Esophagus muscularis mucosa (tissue), 4 donors: Measurements from ENCODE around the gene FLCN.

Experiments used
- EP300 ChIP-seq: sonication (generic); formaldehyde crosslinking; IDR thresholded peaks from one replicate; pipeline ENCODE4 v1.6.1; 2017; ENCODE audit warnings: antibody characterized with exemption
- POLR2A ChIP-seq: fragments of 450-650 bp; IDR thresholded peaks from one replicate; pipeline ENCODE4 v1.6.1; 2017; ENCODE audit warnings: antibody characterized with exemption, moderate library complexity, mild to moderate bottlenecking, low read depth
- POLR2AphosphoS5 ChIP-seq, 2 donors: sonication (generic); formaldehyde crosslinking; IDR thresholded peaks; one replicate each; pipeline ENCODE4 v1.6.1; 2017; ENCODE audit warnings: antibody characterized with exemption in 2 of 2
- TF ChIP-seq, protein P1 (sequence below), 3 experiments: fragments of 200-600 bp in 2 of 3; fragments of 450-650 bp in 1 of 3; sonication (generic) in 2 of 3; IDR thresholded peaks; one replicate each; pipeline ENCODE4 v1.5.1; 2017 to 2019; ENCODE audit warnings: antibody characterized with exemption in 3 of 3, mild to moderate bottlenecking in 2 of 3, moderate library complexity in 1 of 3

DNA sequence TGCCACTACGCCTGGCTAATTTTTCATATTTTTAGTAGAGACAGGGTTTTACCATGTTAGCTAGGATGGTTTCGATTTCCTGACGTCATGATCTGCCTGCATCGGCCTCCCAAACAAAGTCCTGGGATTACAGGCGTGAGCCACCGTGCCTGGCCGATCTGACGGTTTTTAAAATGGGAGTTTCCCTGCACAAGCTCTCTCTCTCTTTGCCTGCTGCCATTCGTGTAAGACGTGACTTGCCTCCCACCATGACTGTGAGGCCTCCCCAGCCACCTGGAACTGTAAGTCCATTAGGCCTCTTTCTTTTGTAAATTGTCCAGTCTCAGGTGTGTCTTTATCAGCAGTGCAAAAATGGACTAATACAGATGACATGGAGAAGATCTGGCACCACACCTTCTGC is 4.7 kb upstream of the FLCN start:
- TF ChIP-seq, protein P1, sequence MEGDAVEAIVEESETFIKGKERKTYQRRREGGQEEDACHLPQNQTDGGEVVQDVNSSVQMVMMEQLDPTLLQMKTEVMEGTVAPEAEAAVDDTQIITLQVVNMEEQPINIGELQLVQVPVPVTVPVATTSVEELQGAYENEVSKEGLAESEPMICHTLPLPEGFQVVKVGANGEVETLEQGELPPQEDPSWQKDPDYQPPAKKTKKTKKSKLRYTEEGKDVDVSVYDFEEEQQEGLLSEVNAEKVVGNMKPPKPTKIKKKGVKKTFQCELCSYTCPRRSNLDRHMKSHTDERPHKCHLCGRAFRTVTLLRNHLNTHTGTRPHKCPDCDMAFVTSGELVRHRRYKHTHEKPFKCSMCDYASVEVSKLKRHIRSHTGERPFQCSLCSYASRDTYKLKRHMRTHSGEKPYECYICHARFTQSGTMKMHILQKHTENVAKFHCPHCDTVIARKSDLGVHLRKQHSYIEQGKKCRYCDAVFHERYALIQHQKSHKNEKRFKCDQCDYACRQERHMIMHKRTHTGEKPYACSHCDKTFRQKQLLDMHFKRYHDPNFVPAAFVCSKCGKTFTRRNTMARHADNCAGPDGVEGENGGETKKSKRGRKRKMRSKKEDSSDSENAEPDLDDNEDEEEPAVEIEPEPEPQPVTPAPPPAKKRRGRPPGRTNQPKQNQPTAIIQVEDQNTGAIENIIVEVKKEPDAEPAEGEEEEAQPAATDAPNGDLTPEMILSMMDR (IDR thresholded peaks at IDR 0.05): no peak
- TF ChIP-seq POLR2A: no peak
- no peak for TF ChIP-seq POLR2AphosphoS5 (IDR thresholded peaks at IDR 0.05)
- TF ChIP-seq EP300: no peak
